HepG2 (cell line): ENCODE results near the gene ZNF544. TPM values are rescaled to one million over a fixed set of nuclear protein-coding genes. Genes with fewer than 3 reads are reported as not detected.

Experiments used
- EED ChIP-seq: sonication (generic); formaldehyde crosslinking; IDR thresholded peaks from 2 replicates; pipeline ENCODE4 v1.5.0; 2020; ENCODE audit warnings: mild to moderate bottlenecking, missing genetic modification reagents
- HES4 ChIP-seq: sonication (generic); formaldehyde crosslinking; IDR thresholded peaks from 2 replicates; pipeline ENCODE4 v1.9.0; 2021; ENCODE audit warnings: mild to moderate bottlenecking, missing genetic modification reagents, borderline replicate concordance
- HOXA9 ChIP-seq: sonication (generic); formaldehyde crosslinking; IDR thresholded peaks from 2 replicates; pipeline ENCODE4 v1.8.1; 2022; ENCODE audit warnings: missing genetic modification reagents, mild to moderate bottlenecking, moderate library complexity, borderline replicate concordance
- JUN ChIP-seq: sonication (generic); formaldehyde crosslinking; IDR thresholded peaks from 2 replicates; pipeline ENCODE4 v1.4.0; 2020; ENCODE audit warnings: mild to moderate bottlenecking, missing genetic modification reagents
- KLF6 ChIP-seq: IDR thresholded peaks from 2 replicates; pipeline ENCODE4 v1.8.0; 2016; ENCODE audit warnings: missing biosample characterization, missing genetic modification reagents
- MBNL3 ChIP-seq: fragments of 250-450 bp; sonication (Bioruptor Pico); conservative IDR thresholded peaks from 2 replicates; pipeline ENCODE4 v1.8.0; 2022; ENCODE audit warnings: mild to moderate bottlenecking, inconsistent platforms
- MED1 ChIP-seq: sonication (generic); formaldehyde crosslinking; IDR thresholded peaks from 2 replicates; pipeline ENCODE4 v1.4.0; 2020; ENCODE audit warnings: missing genetic modification reagents
- NR1H2 ChIP-seq: sonication (generic); formaldehyde crosslinking; IDR thresholded peaks from 2 replicates; pipeline ENCODE4 v1.8.1; 2022; ENCODE audit warnings: low read depth, missing genetic modification reagents, borderline replicate concordance
- PHB2 ChIP-seq: fragments of 450-650 bp; IDR thresholded peaks from 2 replicates; pipeline ENCODE4 v1.6.1; 2018; ENCODE audit not compliant: partially characterized antibody
- PHF8 ChIP-seq: sonication (generic); formaldehyde crosslinking; IDR thresholded peaks from 2 replicates; pipeline ENCODE4 v1.5.0; 2020; ENCODE audit warnings: missing genetic modification reagents
- TCF12 ChIP-seq, 2 experiments: fragments of 450-650 bp in 1 of 2; sonication (generic) in 1 of 2; formaldehyde crosslinking in 1 of 2; IDR thresholded peaks; 2 replicates each; pipeline versions ENCODE4 v1.6.1 to v1.8.0; 2017 to 2022; ENCODE audit warnings: antibody characterized with exemption in 1 of 2, mild to moderate bottlenecking in 1 of 2, missing genetic modification reagents in 1 of 2, moderate library complexity in 1 of 2
- TIGD3 ChIP-seq: sonication (generic); formaldehyde crosslinking; IDR thresholded peaks from 2 replicates; pipeline ENCODE4 v1.5.1; 2020; ENCODE audit warnings: mild to moderate bottlenecking, missing genetic modification reagents, borderline replicate concordance
- ZNF160 ChIP-seq: sonication (generic); formaldehyde crosslinking; IDR thresholded peaks from 2 replicates; pipeline ENCODE4 v1.8.0; 2022; ENCODE audit warnings: mild to moderate bottlenecking, inconsistent platforms, missing genetic modification reagents
- ZNF460 ChIP-seq: sonication (generic); formaldehyde crosslinking; IDR thresholded peaks from 2 replicates; pipeline ENCODE4 v1.5.1; 2020; ENCODE audit warnings: missing genetic modification reagents, mild to moderate bottlenecking, borderline replicate concordance
- polyA plus RNA-seq, 8 experiments: library from polyadenylated mRNA; depleted of rRNA in 3 of 8; stranded (reverse) in 7 of 8; unstranded in 1 of 8; fragments of >200 nt; fragmentation: Illumina TruSeq in 4 of 8; extraction: Trizol in 4 of 8; gene quantifications; 2 replicates each; pipeline versions ENCODE4 v1.2.1 to v1.2.3, GENCODE V29; 2011 to 2016; ENCODE audit warnings: low read depth in 4 of 8, missing spikeins in 1 of 8, mixed read lengths in 1 of 8; ENCODE audit not compliant: insufficient read depth in 1 of 8
- total RNA-seq, 5 experiments: library from RNA; depleted of rRNA; stranded (reverse); fragments of >200 nt; fragmentation: Illumina TruSeq; extraction: Trizol; gene quantifications; 2 replicates each; pipeline ENCODE4 v1.2.3, GENCODE V29; 2016; ENCODE audit warnings: low read depth in 1 of 5
- TF ChIP-seq, protein P1 (sequence below): sonication (generic); formaldehyde crosslinking; IDR thresholded peaks from 2 replicates; pipeline ENCODE4 v1.8.0; 2022; ENCODE audit warnings: mild to moderate bottlenecking, missing genetic modification reagents; ENCODE audit not compliant: insufficient replicate concordance
- TF ChIP-seq, protein P2 (sequence below), 2 experiments: sonication (generic) in 1 of 2; formaldehyde crosslinking in 1 of 2; IDR thresholded peaks; 2 replicates each; pipeline versions ENCODE4 v1.6.1 to v1.9.0; 2014 to 2022; ENCODE audit warnings: antibody characterized with exemption in 1 of 2, borderline replicate concordance in 1 of 2, inconsistent platforms in 1 of 2, low read depth in 1 of 2, missing genetic modification reagents in 1 of 2

Gene ZNF544
- total and polyA plus RNA-seq, 2 of the 13 experiments (the other 11 are each of a cell fraction or from before 2014, with no cell fraction given): 13.1 to 17.0 TPM

GRCh38 chr19:58279042-58279924 lies 50.6 kb downstream of the ZNF544 start (continued):
- TF ChIP-seq, protein P1, sequence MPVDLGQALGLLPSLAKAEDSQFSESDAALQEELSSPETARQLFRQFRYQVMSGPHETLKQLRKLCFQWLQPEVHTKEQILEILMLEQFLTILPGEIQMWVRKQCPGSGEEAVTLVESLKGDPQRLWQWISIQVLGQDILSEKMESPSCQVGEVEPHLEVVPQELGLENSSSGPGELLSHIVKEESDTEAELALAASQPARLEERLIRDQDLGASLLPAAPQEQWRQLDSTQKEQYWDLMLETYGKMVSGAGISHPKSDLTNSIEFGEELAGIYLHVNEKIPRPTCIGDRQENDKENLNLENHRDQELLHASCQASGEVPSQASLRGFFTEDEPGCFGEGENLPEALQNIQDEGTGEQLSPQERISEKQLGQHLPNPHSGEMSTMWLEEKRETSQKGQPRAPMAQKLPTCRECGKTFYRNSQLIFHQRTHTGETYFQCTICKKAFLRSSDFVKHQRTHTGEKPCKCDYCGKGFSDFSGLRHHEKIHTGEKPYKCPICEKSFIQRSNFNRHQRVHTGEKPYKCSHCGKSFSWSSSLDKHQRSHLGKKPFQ (CRISPR knock-in tag): no peak
- TF ChIP-seq TCF12 (IDR thresholded peaks at IDR 0.05) (no peak), TCF12 (CRISPR knock-in tag; IDR thresholded peaks at IDR 0.05) (no peak), ZNF460 (CRISPR knock-in tag) (no peak), HES4 (CRISPR knock-in tag) (no peak), MBNL3 (no peak), JUN (CRISPR knock-in tag) (no peak), HOXA9 (CRISPR knock-in tag) (no peak), TIGD3 (CRISPR knock-in tag) (0 out of 2 replicates have a peak, but pooled peaks have one; percentile 46), NR1H2 (CRISPR knock-in tag) (no peak), PHF8 (CRISPR knock-in tag) (peak; percentile 82), EED (CRISPR knock-in tag) (peak; percentile 76; the same call in 1 of the 2 replicates), ZNF160 (CRISPR knock-in tag) (no peak), KLF6 (peak; percentile 29; the same call in 1 of the 2 replicates), MED1 (CRISPR knock-in tag) (no peak; the same call in 1 of the 2 replicates), PHB2 (no peak)
- TF ChIP-seq, protein P2, sequence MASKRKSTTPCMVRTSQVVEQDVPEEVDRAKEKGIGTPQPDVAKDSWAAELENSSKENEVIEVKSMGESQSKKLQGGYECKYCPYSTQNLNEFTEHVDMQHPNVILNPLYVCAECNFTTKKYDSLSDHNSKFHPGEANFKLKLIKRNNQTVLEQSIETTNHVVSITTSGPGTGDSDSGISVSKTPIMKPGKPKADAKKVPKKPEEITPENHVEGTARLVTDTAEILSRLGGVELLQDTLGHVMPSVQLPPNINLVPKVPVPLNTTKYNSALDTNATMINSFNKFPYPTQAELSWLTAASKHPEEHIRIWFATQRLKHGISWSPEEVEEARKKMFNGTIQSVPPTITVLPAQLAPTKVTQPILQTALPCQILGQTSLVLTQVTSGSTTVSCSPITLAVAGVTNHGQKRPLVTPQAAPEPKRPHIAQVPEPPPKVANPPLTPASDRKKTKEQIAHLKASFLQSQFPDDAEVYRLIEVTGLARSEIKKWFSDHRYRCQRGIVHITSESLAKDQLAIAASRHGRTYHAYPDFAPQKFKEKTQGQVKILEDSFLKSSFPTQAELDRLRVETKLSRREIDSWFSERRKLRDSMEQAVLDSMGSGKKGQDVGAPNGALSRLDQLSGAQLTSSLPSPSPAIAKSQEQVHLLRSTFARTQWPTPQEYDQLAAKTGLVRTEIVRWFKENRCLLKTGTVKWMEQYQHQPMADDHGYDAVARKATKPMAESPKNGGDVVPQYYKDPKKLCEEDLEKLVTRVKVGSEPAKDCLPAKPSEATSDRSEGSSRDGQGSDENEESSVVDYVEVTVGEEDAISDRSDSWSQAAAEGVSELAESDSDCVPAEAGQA (IDR thresholded peaks at IDR 0.05; ENCODE audit: low read depth): 0 out of 2 replicates have a peak, but pooled peaks have one; percentile 5
- TF ChIP-seq, protein P2 (CRISPR knock-in tag; IDR thresholded peaks at IDR 0.05; ENCODE audit: borderline replicate concordance): peak; percentile 92
